ENCODE measurements around the gene OBP2A.

- TF ChIP-seq LEF1 (IDR thresholded peaks at IDR 0.05; ENCODE audit: borderline replicate concordance) (no peak), FOXM1 (IDR thresholded peaks at IDR 0.05; ENCODE audit: borderline replicate concordance) (no peak), HDGF (IDR thresholded peaks at IDR 0.05; ENCODE audit: borderline replicate concordance) (no peak), SUZ12 (IDR thresholded peaks at IDR 0.05) (no peak)
Observed at GRCh38 chr9:135555203-135555602, 9.3 kb downstream of the OBP2A start.

Data from HEK293T (cell line).